Suppressor macrophage (primary cell): ENCODE data around the gene UBAC1.
A peak's percentile ranks its signal among the peaks of the same experiment; 100 is the strongest.

Source experiments
- DNase-seq, 4 experiments: peaks; one replicate each; pipeline ENCODE4 v3.0.0-alpha.2; 2020 to 2022

Gene UBAC1

GRCh38 chr9:135937521-135938489 is 23.4 kb downstream of the UBAC1 start:
- no peak for DNase-seq

- DNase-seq, result no peak
Observed at GRCh38 chr9:135933114-135933513, 28.1 kb downstream of the UBAC1 start.

DNA sequence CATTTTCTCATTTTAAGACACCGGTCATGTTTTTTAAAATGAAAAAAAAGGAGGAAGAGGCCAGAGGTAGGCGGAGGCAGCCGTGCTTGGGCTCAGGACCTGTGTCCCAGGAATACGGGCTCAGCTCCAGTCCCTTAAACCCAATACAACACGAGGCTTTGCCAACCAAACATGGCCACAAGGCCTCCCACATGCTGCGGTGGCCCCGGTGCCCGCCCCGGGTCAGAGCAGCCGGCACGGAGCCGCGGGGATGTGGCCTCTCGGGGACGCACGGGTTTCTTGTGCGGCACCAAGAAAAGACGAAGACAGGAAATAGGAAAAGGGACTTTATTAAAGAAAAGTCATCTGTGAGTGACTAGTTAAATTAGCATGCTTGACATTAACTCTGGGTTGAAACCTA is 28.5 kb downstream of the UBAC1 start:
- DNase-seq, result no peak

DNA sequence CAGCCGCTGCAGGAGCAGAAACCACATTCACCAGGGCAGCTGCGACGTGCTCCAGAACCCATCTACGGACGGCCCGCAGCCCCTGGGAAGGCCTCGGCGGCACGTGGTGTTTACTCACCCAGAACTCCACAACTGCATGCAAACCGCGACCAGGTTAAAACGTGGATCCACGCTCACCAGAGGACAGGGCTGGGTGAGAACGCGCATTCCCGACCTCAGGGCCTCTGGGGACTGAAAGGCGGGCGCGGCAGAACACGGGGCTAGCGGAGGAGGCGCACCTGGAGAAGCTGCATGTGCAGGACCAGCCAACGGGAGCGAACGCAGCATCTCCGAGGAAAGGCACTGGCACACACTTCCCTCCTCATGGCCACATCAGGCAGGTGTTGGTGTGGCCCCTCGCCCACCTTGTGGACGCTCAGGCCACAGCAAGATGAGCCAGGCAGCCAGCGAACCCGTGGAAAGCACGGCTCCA is 29.8 kb downstream of the UBAC1 start:
- no peak for DNase-seq

DNA sequence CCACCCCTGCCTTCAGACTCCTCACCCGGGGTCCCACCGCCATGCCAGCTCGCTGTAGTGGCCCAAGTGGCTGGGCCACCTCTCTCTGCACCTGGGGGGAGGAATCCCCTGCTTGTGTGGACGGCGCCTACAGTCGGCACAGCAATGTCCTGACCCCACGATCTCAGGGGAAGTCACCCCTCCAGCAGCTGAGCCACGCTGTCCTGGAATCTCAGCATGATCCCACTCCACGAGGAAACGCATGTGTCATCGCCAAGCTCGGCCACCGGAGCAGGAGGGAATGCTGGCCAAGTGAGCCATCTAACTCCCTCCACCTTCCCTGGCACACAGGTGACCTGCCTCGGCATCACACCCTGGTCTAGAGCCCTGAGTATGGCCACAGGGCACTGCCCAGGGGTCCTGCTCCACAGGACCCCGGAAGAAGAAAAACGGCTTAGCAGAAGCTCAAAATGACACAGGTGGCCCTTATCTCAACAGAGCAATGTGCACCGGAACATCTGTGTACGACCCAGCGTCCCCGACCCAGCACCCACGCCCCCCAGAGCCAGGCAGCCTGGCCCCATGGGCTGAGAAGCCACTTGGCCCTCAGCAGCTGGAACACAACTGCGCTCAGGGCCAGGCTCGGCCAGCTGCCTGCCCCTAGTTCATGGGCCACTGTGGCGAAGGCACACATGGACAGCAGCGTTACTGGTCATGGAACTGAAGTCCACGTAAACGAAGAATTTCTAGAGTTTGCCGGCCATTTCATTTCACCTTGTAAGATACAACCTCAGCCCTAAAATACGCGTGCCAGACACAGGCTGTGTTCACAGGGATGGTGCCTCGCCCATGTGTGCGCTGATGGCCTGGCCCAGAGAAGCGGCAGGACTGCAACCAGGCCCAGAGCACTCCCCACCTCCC is 30.5 kb downstream of the UBAC1 start:
- DNase-seq, result no peak

DNA sequence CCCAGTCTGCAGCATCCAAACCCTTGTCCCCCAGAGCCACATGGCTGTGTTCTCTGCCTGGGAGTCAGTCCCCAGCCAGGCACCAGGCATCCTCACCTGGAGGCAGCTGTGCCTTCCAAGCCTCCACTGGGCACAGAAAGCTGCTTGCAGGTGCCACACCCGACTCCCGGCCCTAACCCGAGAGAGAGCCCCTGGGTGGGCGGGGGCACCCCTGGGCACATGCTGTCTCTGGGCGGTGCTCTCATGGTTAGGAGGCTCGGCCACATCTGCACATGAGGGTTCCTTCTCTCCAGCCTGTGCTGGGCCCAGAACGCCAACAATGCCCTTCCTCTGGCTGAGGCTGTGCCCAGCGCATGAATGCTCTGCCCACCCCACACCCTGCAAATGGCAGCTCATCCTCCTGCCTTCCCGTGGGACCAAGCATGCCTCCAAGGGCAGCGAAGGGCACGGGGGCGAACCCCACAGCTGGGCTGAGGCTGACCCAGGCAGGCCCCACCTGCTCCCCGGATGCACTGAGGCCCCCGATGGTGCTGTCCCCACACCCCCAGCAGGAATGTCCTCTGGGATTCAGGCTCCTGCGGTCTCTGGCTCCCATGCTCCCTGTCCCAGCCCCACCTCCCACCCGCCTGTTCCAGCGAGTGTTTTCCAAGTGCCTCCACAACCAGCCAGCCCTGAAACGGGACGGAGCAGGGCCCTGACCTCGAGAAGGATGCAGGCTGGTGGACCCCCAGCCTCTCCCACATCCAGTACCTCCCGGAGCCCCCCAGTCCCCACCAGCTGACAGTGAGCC is 31.3 kb downstream of the UBAC1 start:
- no peak for DNase-seq

- no peak for DNase-seq
Observed at GRCh38 chr9:135928731-135929655, 32.2 kb downstream of the UBAC1 start.

DNA sequence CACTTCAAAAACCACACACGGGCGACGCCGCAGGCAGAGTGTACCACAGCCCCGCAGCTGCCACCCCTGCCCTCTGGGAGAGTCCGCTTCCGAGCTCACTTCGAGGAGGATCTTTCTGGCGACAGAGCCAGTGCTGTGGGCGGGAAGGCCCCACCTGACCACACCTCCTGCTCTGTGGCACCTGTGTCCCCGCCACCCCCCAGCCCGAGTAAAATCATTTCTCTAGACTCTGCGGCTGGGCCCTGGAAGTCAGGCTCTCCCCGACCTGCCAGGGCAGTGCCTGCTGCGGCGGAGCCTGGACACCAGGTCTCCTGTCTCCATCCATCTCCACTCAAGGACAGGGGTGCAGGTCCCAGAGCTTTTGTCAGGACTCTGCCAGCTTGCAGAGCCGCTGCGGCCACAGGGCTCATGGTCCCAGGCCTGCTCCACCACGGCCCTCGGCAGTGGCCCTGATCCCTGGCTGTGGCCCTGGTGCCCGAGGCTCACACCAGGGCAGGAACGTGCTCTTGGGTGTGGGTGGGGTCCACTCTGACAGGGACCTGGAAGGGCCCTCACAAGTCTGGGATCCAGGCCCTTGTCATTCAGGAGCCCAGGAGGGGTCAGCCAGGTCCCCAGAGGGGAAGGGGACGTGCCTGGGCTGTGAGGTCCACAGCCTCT is 33.0 kb downstream of the UBAC1 start:
- no peak for DNase-seq

- DNase-seq, result no peak
Observed at GRCh38 chr9:135927195-135928013, 33.8 kb downstream of the UBAC1 start.

- DNase-seq, result peak; percentile 95 to 97 (median 96)
Observed at GRCh38 chr9:135926402-135927194, 34.6 kb downstream of the UBAC1 start.

DNA sequence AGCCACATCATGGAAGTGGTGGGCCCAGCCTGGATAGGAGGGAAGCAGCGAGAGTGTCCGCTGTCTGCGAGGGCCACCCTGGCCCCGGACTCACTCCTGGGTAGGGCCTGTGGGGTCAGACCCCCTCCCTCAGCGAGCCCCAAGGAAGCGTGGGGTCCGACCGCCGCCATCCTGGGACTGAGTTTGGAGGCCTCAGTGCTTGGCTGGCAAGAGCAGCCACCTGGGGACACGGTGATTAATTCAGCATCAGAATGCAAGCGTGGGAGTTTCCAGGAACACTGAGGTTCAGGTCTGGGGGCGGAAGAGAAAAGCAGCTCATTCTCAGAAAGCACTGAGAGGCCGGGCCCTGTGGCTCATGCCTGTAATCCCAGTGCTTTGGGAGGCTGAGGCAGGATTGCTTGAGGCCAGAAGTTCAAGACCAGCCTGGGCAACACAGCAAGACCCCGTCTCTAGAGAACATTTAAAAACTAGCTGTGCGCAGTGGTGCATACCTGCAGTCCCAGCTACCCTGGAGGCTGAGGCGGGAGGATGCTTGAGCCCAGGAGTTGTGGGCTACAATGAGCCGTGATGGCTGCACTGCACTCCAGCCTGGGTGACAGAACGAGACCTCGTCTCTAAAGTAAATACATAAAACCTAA is 35.6 kb downstream of the UBAC1 start:
- DNase-seq, result peak in 1 of 4 experiments; percentile 26

GRCh38 chr9:135924628-135925338 is 36.4 kb downstream of the UBAC1 start:
- DNase-seq, result no peak

DNA sequence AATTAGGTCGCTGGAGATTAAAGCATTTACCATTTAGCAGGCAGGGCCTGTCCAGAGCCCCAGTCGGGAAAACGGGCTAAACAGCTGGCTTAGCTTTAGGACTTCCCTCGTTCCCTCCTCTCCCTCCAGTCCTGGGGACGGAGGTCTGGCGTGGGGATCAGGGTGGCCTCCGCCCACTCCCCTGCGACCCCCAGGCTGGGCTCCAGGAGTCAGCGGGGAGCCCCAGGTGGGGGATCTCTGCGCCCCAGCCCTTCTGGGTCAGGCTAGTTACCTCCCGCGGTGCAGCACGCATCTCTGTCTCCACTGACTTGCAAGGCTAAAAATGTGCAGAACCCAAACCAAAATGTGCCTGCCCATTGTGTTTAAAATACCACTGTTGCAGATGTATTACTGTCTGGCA is 37.7 kb downstream of the UBAC1 start:
- no peak for DNase-seq

DNA sequence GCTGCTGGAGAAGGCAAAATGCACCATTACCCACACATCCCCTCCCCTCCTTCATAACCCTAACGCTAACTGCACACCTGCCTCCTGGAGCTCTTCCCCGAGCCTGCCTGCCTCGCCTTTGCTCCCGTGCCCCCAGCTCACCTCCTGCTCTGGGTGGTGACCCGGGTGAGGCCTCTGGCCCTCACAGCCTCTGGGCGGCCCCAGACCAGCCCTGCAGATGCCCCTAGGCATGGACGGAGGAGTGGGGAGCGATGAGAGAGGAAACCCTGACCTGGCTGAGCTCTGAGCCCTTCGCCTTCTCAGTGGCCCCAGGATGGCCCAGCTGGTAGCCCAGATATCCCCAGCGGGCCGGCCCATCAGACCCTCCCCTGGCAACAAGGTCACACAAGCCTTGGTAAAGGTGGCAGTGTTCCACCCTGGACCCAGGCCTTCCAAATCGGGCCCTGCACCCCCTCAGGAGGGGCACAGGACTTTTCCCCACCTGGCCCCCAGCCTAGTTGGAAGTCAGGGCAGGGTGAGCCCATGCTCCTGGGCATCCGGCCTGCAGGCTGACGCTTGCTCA is 39.3 kb downstream of the UBAC1 start:
- no peak for DNase-seq

- no peak for DNase-seq
Observed at GRCh38 chr9:135920973-135921585, 40.1 kb downstream of the UBAC1 start.

DNA sequence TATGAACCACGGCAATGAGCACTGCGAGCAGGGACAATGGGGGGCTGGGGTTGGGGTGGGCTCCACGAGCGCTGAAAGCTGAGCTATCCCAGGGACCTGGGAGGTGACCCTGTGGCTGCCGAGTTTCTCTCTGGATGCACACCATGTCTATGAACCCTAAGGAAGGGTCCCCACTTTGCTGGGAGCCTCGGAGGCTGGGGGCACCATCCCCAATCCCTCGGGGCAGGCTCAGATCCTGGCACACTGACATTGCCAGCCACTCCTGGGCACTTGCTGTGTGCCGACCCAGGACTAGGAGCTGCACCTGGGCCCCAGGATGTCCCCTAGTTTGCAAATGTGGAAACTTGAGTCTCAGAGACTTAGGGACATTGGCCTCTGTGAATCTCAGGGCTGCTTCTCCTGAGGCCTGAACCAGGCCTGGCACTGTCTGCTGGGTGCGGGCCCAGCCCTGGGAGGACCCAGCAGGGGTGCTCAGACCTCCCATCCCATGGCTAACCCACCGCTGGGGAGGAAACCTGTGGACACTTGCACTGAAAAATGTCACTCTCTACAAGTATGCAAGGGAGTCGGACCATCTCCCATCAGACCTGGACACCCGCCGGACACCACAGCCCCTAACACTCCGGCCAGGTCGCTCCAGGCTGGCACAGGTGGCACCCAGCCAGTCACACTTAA is 40.8 kb downstream of the UBAC1 start:
- DNase-seq, result no peak
